SK-N-SH treated with all-trans-retinoic acid at 6 μM for 48 hours (cell line): ENCODE measurements around the gene DNAH3.

Experiments used
- ATAC-seq: fragments of 200-7000 bp; cut with Tn5 transposase; 3 replicates; pipeline ENCODE4 v1.9.1; 2020; ENCODE audit warnings: mild to moderate bottlenecking, moderate library complexity
- ARNTL ChIP-seq: fragments of 450-650 bp; formaldehyde crosslinking; IDR thresholded peaks from 2 replicates; pipeline ENCODE4 v1.5.0; 2020; ENCODE audit warnings: low read depth, mild to moderate bottlenecking, moderate library complexity, borderline replicate concordance
- BACH2 ChIP-seq: fragments of 250-450 bp; sonication (Bioruptor Pico); IDR thresholded peaks from 2 replicates; pipeline ENCODE4 v1.9.0; 2021; ENCODE audit warnings: mild to moderate bottlenecking, borderline replicate concordance
- CSDC2 ChIP-seq: fragments of 250-450 bp; sonication (Bioruptor Pico); IDR thresholded peaks from 2 replicates; pipeline ENCODE4 v1.5.0; 2020; ENCODE audit warnings: mild to moderate bottlenecking, moderate library complexity
- ESRRG ChIP-seq: fragments of 250-450 bp; sonication (Bioruptor Pico); IDR thresholded peaks from 2 replicates; pipeline ENCODE4 v1.6.1; 2021; ENCODE audit warnings: mild to moderate bottlenecking
- GLIS3 ChIP-seq: fragments of 250-450 bp; sonication (Bioruptor Pico); IDR thresholded peaks from 2 replicates; pipeline ENCODE4 v1.5.0; 2020; ENCODE audit warnings: mild to moderate bottlenecking, moderate library complexity
- ISL1 ChIP-seq: fragments of 250-450 bp; sonication (Bioruptor Pico); IDR thresholded peaks from 2 replicates; pipeline ENCODE4 v2.1.2; 2022; ENCODE audit warnings: mild to moderate bottlenecking, moderate library complexity
- OSR1 ChIP-seq: fragments of 250-450 bp; sonication (Bioruptor Pico); IDR thresholded peaks from 2 replicates; pipeline ENCODE4 v1.8.0; 2022; ENCODE audit warnings: moderate library complexity, mild to moderate bottlenecking, inconsistent platforms
- PPARA ChIP-seq: fragments of 250-450 bp; sonication (Bioruptor Pico); IDR thresholded peaks from 2 replicates; pipeline ENCODE4 v1.5.0; 2020; ENCODE audit warnings: mild to moderate bottlenecking, borderline replicate concordance
- RARB ChIP-seq: fragments of 250-450 bp; sonication (Bioruptor Pico); IDR thresholded peaks from 2 replicates; pipeline ENCODE4 v1.8.0; 2021; ENCODE audit warnings: mild to moderate bottlenecking, moderate library complexity
- SNAI2 ChIP-seq: fragments of 250-450 bp; sonication (Bioruptor Pico); IDR thresholded peaks from 2 replicates; pipeline ENCODE4 v1.5.0; 2020; ENCODE audit warnings: mild to moderate bottlenecking, moderate library complexity
- TCF4 ChIP-seq: fragments of 250-450 bp; sonication (Bioruptor Pico); IDR thresholded peaks from 2 replicates; pipeline ENCODE4 v1.8.0; 2021; ENCODE audit warnings: mild to moderate bottlenecking, moderate library complexity, borderline replicate concordance
- TOX ChIP-seq: fragments of 250-450 bp; sonication (Bioruptor Pico); IDR thresholded peaks from 2 replicates; pipeline ENCODE4 v1.8.0; 2021; ENCODE audit warnings: mild to moderate bottlenecking, moderate library complexity, borderline replicate concordance
- ZC3H10 ChIP-seq: fragments of 250-450 bp; sonication (Bioruptor Pico); IDR thresholded peaks from 2 replicates; pipeline ENCODE4 v1.5.1; 2021; ENCODE audit warnings: mild to moderate bottlenecking, moderate library complexity
- ZFP3 ChIP-seq: fragments of 250-450 bp; sonication (Bioruptor Pico); IDR thresholded peaks from 2 replicates; pipeline ENCODE4 v1.5.0; 2020; ENCODE audit warnings: mild to moderate bottlenecking, moderate library complexity
- ZFP30 ChIP-seq: fragments of 450-650 bp; formaldehyde crosslinking; IDR thresholded peaks from 2 replicates; pipeline ENCODE4 v1.5.0; 2022; ENCODE audit warnings: mild to moderate bottlenecking, moderate library complexity
- ZNF565 ChIP-seq: fragments of 450-650 bp; formaldehyde crosslinking; conservative IDR thresholded peaks from 2 replicates; pipeline ENCODE4 v1.5.0; 2020; ENCODE audit warnings: low read depth, mild to moderate bottlenecking, moderate library complexity
- ZNF70 ChIP-seq: fragments of 450-650 bp; formaldehyde crosslinking; IDR thresholded peaks from 2 replicates; pipeline ENCODE4 v1.5.0; 2020; ENCODE audit warnings: mild to moderate bottlenecking, moderate library complexity
- ZNF8 ChIP-seq: fragments of 450-650 bp; formaldehyde crosslinking; IDR thresholded peaks from 2 replicates; pipeline ENCODE4 v1.5.0; 2020; ENCODE audit warnings: mild to moderate bottlenecking, moderate library complexity
- TF ChIP-seq, protein P1 (sequence below): fragments of 250-450 bp; sonication (Bioruptor Pico); IDR thresholded peaks from 2 replicates; pipeline ENCODE4 v1.8.0; 2021; ENCODE audit warnings: low read depth, mild to moderate bottlenecking, moderate library complexity, borderline replicate concordance
- TF ChIP-seq, protein P2 (sequence below): fragments of 250-450 bp; sonication (Bioruptor Pico); IDR thresholded peaks from 2 replicates; pipeline ENCODE4 v1.5.0; 2020; ENCODE audit warnings: mild to moderate bottlenecking, moderate library complexity
- TF ChIP-seq, protein P3 (sequence below): fragments of 250-450 bp; sonication (Bioruptor Pico); IDR thresholded peaks from 2 replicates; pipeline ENCODE4 v1.8.0; 2020; ENCODE audit warnings: mild to moderate bottlenecking, moderate library complexity, borderline replicate concordance
- TF ChIP-seq, protein P4 (sequence below): fragments of 250-450 bp; sonication (Bioruptor Pico); IDR thresholded peaks from 2 replicates; pipeline ENCODE4 v1.5.1; 2021; ENCODE audit warnings: mild to moderate bottlenecking, moderate library complexity

The DNAH3 gene

DNA sequence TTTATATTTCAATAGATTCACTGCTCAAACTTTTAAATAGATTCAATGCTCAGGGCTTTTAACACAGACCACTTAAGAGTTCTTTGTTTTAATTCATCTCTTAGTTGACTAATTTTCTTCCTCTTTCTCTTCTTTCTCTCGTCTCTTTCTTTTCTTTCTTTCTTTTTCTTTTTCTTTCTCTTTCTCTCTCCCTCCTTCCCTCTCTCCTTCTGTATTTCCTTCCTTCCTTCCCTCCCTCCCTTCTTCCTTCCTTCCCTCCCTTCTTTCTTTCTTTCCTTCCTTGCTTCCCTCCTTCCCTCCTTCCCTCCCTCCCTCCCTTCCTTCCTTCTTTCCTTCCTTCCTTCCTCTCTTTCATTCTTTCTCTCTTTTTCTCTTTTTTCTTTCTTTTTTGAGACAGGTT is 145.6 kb downstream of the DNAH3 start:
- ATAC-seq = no peak
- TF ChIP-seq PPARA (no peak), ESRRG (CRISPR knock-in tag) (no peak), ISL1 (CRISPR knock-in tag) (no peak), OSR1 (CRISPR knock-in tag) (no peak), TOX (no peak), ZNF565 (CRISPR knock-in tag) (no peak), BACH2 (CRISPR knock-in tag) (no peak), RARB (CRISPR knock-in tag) (no peak), GLIS3 (CRISPR knock-in tag) (no peak), ZFP3 (CRISPR knock-in tag) (no peak), ZFP30 (CRISPR knock-in tag) (no peak), ZNF70 (CRISPR knock-in tag) (no peak), ARNTL (no peak), ZNF8 (CRISPR knock-in tag) (no peak)
- TF ChIP-seq, protein P1, sequence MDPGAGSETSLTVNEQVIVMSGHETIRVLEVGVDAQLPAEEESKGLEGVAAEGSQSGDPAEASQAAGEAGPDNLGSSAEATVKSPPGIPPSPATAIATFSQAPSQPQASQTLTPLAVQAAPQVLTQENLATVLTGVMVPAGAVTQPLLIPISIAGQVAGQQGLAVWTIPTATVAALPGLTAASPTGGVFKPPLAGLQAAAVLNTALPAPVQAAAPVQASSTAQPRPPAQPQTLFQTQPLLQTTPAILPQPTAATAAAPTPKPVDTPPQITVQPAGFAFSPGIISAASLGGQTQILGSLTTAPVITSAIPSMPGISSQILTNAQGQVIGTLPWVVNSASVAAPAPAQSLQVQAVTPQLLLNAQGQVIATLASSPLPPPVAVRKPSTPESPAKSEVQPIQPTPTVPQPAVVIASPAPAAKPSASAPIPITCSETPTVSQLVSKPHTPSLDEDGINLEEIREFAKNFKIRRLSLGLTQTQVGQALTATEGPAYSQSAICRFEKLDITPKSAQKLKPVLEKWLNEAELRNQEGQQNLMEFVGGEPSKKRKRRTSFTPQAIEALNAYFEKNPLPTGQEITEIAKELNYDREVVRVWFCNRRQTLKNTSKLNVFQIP (CRISPR knock-in tag) = no peak
- TF ChIP-seq, protein P2, sequence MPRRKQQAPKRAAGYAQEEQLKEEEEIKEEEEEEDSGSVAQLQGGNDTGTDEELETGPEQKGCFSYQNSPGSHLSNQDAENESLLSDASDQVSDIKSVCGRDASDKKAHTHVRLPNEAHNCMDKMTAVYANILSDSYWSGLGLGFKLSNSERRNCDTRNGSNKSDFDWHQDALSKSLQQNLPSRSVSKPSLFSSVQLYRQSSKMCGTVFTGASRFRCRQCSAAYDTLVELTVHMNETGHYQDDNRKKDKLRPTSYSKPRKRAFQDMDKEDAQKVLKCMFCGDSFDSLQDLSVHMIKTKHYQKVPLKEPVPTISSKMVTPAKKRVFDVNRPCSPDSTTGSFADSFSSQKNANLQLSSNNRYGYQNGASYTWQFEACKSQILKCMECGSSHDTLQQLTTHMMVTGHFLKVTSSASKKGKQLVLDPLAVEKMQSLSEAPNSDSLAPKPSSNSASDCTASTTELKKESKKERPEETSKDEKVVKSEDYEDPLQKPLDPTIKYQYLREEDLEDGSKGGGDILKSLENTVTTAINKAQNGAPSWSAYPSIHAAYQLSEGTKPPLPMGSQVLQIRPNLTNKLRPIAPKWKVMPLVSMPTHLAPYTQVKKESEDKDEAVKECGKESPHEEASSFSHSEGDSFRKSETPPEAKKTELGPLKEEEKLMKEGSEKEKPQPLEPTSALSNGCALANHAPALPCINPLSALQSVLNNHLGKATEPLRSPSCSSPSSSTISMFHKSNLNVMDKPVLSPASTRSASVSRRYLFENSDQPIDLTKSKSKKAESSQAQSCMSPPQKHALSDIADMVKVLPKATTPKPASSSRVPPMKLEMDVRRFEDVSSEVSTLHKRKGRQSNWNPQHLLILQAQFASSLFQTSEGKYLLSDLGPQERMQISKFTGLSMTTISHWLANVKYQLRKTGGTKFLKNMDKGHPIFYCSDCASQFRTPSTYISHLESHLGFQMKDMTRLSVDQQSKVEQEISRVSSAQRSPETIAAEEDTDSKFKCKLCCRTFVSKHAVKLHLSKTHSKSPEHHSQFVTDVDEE = no peak

GRCh38 chr16:21001262-21001661 is 149.4 kb downstream of the DNAH3 start:
- ATAC-seq = peak; percentile 79
- TF ChIP-seq ARNTL (no peak), ISL1 (CRISPR knock-in tag) (no peak), PPARA (no peak), ZFP30 (CRISPR knock-in tag) (no peak), SNAI2 (CRISPR knock-in tag) (no peak)
- TF ChIP-seq, all 23 proteins: peak for 0

- TF ChIP-seq ZFP30 (CRISPR knock-in tag) (no peak), TOX (no peak), ZNF565 (CRISPR knock-in tag) (no peak), ISL1 (CRISPR knock-in tag) (no peak), GLIS3 (CRISPR knock-in tag) (no peak), OSR1 (CRISPR knock-in tag) (no peak), ZNF70 (CRISPR knock-in tag) (no peak), TCF4 (CRISPR knock-in tag) (no peak), CSDC2 (CRISPR knock-in tag) (no peak), ZC3H10 (CRISPR knock-in tag) (no peak), ZFP3 (CRISPR knock-in tag) (no peak), ARNTL (no peak), BACH2 (CRISPR knock-in tag) (no peak), SNAI2 (CRISPR knock-in tag) (no peak), RARB (CRISPR knock-in tag) (no peak), PPARA (no peak), ZNF8 (CRISPR knock-in tag) (no peak)
- TF ChIP-seq, protein P1 (CRISPR knock-in tag) = no peak
- TF ChIP-seq, protein P3, sequence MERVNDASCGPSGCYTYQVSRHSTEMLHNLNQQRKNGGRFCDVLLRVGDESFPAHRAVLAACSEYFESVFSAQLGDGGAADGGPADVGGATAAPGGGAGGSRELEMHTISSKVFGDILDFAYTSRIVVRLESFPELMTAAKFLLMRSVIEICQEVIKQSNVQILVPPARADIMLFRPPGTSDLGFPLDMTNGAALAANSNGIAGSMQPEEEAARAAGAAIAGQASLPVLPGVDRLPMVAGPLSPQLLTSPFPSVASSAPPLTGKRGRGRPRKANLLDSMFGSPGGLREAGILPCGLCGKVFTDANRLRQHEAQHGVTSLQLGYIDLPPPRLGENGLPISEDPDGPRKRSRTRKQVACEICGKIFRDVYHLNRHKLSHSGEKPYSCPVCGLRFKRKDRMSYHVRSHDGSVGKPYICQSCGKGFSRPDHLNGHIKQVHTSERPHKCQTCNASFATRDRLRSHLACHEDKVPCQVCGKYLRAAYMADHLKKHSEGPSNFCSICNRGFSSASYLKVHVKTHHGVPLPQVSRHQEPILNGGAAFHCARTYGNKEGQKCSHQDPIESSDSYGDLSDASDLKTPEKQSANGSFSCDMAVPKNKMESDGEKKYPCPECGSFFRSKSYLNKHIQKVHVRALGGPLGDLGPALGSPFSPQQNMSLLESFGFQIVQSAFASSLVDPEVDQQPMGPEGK (CRISPR knock-in tag) = no peak
- TF ChIP-seq, protein P4, sequence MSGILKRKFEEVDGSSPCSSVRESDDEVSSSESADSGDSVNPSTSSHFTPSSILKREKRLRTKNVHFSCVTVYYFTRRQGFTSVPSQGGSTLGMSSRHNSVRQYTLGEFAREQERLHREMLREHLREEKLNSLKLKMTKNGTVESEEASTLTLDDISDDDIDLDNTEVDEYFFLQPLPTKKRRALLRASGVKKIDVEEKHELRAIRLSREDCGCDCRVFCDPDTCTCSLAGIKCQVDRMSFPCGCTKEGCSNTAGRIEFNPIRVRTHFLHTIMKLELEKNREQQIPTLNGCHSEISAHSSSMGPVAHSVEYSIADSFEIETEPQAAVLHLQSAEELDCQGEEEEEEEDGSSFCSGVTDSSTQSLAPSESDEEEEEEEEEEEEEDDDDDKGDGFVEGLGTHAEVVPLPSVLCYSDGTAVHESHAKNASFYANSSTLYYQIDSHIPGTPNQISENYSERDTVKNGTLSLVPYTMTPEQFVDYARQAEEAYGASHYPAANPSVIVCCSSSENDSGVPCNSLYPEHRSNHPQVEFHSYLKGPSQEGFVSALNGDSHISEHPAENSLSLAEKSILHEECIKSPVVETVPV (CRISPR knock-in tag) = no peak
- ATAC-seq = no peak
These were observed 153.5 kb downstream of the DNAH3 start for GRCh38 chr16:20997147-20997546.
